ENCODE measurements around the gene TSPAN3.

The TSPAN3 gene

DNA sequence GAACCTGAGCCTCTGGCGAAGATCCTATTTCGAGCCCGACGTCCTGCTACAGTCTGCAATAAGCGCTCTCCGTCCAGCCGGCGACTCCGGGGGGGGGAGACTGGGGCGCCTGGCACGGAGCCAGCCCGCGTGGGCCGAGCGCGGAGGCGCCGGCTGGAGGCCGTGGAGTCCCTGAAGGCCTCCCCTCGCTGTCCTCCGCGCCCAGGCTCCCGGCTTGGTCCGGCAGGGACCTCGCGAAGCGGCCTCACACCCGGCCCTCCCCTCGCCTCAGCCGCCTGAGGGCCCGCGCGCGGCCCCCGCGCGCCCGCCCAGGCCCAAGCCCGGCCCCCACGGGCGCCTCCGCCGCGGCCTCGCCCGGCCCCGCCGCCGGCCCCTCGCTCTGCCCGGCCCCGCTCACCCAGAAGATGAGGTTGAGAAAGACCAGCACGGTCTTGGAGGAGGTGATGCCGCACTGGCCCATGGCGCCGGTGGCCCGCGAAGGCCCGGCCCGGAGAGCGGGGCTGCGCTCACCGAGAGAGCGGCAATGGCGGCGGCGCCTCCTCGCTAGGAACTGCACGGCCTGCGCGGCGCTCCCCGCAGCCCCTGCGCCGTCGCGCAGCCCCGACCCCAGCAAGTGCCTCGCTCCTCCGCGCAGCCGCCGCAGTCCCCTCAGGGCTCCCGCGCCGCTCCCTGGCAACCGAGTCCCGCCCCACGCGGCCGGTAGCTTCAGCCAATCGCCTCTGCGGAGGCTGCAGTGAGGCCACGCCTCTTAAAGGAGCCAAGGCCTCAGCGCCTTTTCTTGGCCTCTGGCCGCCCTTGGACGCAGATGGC, at the start of gene TSPAN3:
Gene TSPAN3, minus strand, starts transcription at position 615 of the 810 bp plus-strand sequence. Its CDS starts 155 bp downstream, at position 460.
- H3K27ac ChIP-seq: peak within 1 kb of the TSS; percentile 85

GRCh38 chr15:77120576-77120975, 49.7 kb upstream of the TSPAN3 start:
- H3K27ac ChIP-seq: no peak overlapping the region
- TF ChIP-seq, protein P1, sequence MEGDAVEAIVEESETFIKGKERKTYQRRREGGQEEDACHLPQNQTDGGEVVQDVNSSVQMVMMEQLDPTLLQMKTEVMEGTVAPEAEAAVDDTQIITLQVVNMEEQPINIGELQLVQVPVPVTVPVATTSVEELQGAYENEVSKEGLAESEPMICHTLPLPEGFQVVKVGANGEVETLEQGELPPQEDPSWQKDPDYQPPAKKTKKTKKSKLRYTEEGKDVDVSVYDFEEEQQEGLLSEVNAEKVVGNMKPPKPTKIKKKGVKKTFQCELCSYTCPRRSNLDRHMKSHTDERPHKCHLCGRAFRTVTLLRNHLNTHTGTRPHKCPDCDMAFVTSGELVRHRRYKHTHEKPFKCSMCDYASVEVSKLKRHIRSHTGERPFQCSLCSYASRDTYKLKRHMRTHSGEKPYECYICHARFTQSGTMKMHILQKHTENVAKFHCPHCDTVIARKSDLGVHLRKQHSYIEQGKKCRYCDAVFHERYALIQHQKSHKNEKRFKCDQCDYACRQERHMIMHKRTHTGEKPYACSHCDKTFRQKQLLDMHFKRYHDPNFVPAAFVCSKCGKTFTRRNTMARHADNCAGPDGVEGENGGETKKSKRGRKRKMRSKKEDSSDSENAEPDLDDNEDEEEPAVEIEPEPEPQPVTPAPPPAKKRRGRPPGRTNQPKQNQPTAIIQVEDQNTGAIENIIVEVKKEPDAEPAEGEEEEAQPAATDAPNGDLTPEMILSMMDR (IDR thresholded peaks at IDR 0.05): no peak
- no peak for TF ChIP-seq ZFX (IDR thresholded peaks at IDR 0.05; ENCODE audit: borderline replicate concordance)

More for the DNA sequence above, at the start of gene TSPAN3:
- TF ChIP-seq, protein P1 (IDR thresholded peaks at IDR 0.05): no peak
- no peak for TF ChIP-seq ZFX (IDR thresholded peaks at IDR 0.05; ENCODE audit: borderline replicate concordance)

- no peak overlapping the region for H3K27ac ChIP-seq
- TF ChIP-seq ZFX (IDR thresholded peaks at IDR 0.05; ENCODE audit: borderline replicate concordance): no peak
- TF ChIP-seq, protein P1 (IDR thresholded peaks at IDR 0.05): no peak
These were observed 48.5 kb upstream of the TSPAN3 start for GRCh38 chr15:77119446-77119845.

GRCh38 chr15:77118882-77119321, 48.0 kb upstream of the TSPAN3 start:
- no peak overlapping the region for H3K27ac ChIP-seq
- TF ChIP-seq, protein P1 (IDR thresholded peaks at IDR 0.05): peak; percentile 83
- no peak for TF ChIP-seq ZFX (IDR thresholded peaks at IDR 0.05; ENCODE audit: borderline replicate concordance)

GRCh38 chr15:77115179-77115578, 44.3 kb upstream of the TSPAN3 start:
- no peak for TF ChIP-seq ZFX (IDR thresholded peaks at IDR 0.05; ENCODE audit: borderline replicate concordance)
- TF ChIP-seq, protein P1 (IDR thresholded peaks at IDR 0.05): no peak
- H3K27ac ChIP-seq: no peak overlapping the region

GRCh38 chr15:77112838-77113504, 42.1 kb upstream of the TSPAN3 start:
- H3K27ac ChIP-seq: no peak overlapping the region
- TF ChIP-seq, protein P1 (IDR thresholded peaks at IDR 0.05): no peak
- TF ChIP-seq ZFX (IDR thresholded peaks at IDR 0.05; ENCODE audit: borderline replicate concordance): no peak

DNA sequence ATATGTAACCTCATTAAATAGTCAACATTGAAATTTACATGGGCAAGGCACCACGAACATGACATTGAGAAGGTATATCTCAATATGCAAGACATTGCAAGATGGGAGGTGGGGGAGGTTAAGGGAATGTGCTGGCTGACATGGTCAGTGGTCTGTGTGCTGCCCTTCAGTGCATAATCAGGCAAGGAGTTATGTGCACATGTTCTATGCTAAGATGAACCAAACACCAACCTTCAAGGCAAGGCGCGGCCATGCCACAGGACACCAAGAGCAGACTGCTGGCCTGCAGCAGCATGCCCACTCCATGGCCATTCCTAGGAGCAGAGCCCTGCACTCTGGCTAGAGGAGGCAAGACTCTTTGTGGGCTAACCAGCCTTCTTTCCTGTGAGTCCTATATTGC, 40.9 kb upstream of the TSPAN3 start:
- TF ChIP-seq, protein P1 (IDR thresholded peaks at IDR 0.05): no peak
- TF ChIP-seq ZFX (IDR thresholded peaks at IDR 0.05; ENCODE audit: borderline replicate concordance): no peak
- no peak overlapping the region for H3K27ac ChIP-seq
